ENCODE measurements around the gene GRB2.
"Not testable (repeated sequence)": the region's sequence is repeated elsewhere in the genome, so short reads cannot be mapped to it uniquely, and the experiment has no call there.

Gene GRB2

GRCh38 chr17:75308732-75309629, 96.5 kb downstream of the GRB2 start:
- Histone ChIP-seq H3K27ac (ENCODE audit: insufficient read depth, low read depth, low read length, poor library complexity, severe bottlenecking) (no peak overlapping the region), H3K9me3 (ENCODE audit: control insufficient read depth, low read length) (no peaks in the 10 kb centered on the region), H3K36me3 (ENCODE audit: control insufficient read depth, insufficient read depth, low read length) (no peaks in the 10 kb centered on the region), H3K4me1 (ENCODE audit: control insufficient read depth, insufficient read depth, low read length) (no peaks in the 10 kb centered on the region), H3K4me3 (ENCODE audit: insufficient read depth, low read depth, low read length) (no peak overlapping the region), H3K27me3 (ENCODE audit: control insufficient read depth, insufficient read depth, low read length, poor library complexity, severe bottlenecking) (no peaks in the 10 kb centered on the region)
- 90% methylated on average over 20 of the region's 20 CpGs for WGBS, 2 experiments

- 85 to 88% methylated on average over 13 of the region's 13 CpGs for WGBS, 2 experiments
- H3K4me3 ChIP-seq (ENCODE audit: insufficient read depth, low read depth, low read length), result no peak overlapping the region
- no peak overlapping the region for H3K27ac ChIP-seq (ENCODE audit: insufficient read depth, low read depth, low read length, poor library complexity, severe bottlenecking)
- H3K36me3 ChIP-seq (ENCODE audit: control insufficient read depth, insufficient read depth, low read length), result no peaks in the 10 kb centered on the region
- no peaks in the 10 kb centered on the region for H3K27me3 ChIP-seq (ENCODE audit: control insufficient read depth, insufficient read depth, low read length, poor library complexity, severe bottlenecking)
- H3K9me3 ChIP-seq (ENCODE audit: control insufficient read depth, low read length), result no peaks in the 10 kb centered on the region
- no peaks in the 10 kb centered on the region for H3K4me1 ChIP-seq (ENCODE audit: control insufficient read depth, insufficient read depth, low read length)
Measured at GRCh38 chr17:75307957-75308731, 97.3 kb downstream of the GRB2 start.

GRCh38 chr17:75301502-75302206, 103.8 kb downstream of the GRB2 start:
- WGBS, 2 experiments, result 89 to 90% methylated on average over 17 of the region's 17 CpGs
- Histone ChIP-seq H3K4me1 (ENCODE audit: control insufficient read depth, insufficient read depth, low read length) (no peaks in the 10 kb centered on the region), H3K27ac (ENCODE audit: insufficient read depth, low read depth, low read length, poor library complexity, severe bottlenecking) (no peak overlapping the region), H3K4me3 (ENCODE audit: insufficient read depth, low read depth, low read length) (no peak overlapping the region), H3K9me3 (ENCODE audit: control insufficient read depth, low read length) (no peaks in the 10 kb centered on the region), H3K27me3 (ENCODE audit: control insufficient read depth, insufficient read depth, low read length, poor library complexity, severe bottlenecking) (no peaks in the 10 kb centered on the region), H3K36me3 (ENCODE audit: control insufficient read depth, insufficient read depth, low read length) (no peaks in the 10 kb centered on the region)

- Histone ChIP-seq H3K4me1 (ENCODE audit: control insufficient read depth, insufficient read depth, low read length) (no peaks in the 10 kb centered on the region), H3K9me3 (ENCODE audit: control insufficient read depth, low read length) (no peaks in the 10 kb centered on the region), H3K36me3 (ENCODE audit: control insufficient read depth, insufficient read depth, low read length) (no peaks in the 10 kb centered on the region), H3K4me3 (ENCODE audit: insufficient read depth, low read depth, low read length) (no peak overlapping the region), H3K27me3 (ENCODE audit: control insufficient read depth, insufficient read depth, low read length, poor library complexity, severe bottlenecking) (no peaks in the 10 kb centered on the region), H3K27ac (ENCODE audit: insufficient read depth, low read depth, low read length, poor library complexity, severe bottlenecking) (no peak overlapping the region)
- WGBS, 2 experiments, result 92 to 94% methylated on average over 9 of the region's 9 CpGs
Measured at GRCh38 chr17:75301049-75301448, 104.4 kb downstream of the GRB2 start.

GRCh38 chr17:75300280-75300679, 105.2 kb downstream of the GRB2 start:
- Histone ChIP-seq H3K4me3 (ENCODE audit: insufficient read depth, low read depth, low read length) (no peak overlapping the region), H3K4me1 (ENCODE audit: control insufficient read depth, insufficient read depth, low read length) (no peaks in the 10 kb centered on the region), H3K9me3 (ENCODE audit: control insufficient read depth, low read length) (no peaks in the 10 kb centered on the region), H3K27ac (ENCODE audit: insufficient read depth, low read depth, low read length, poor library complexity, severe bottlenecking) (no peak overlapping the region), H3K27me3 (ENCODE audit: control insufficient read depth, insufficient read depth, low read length, poor library complexity, severe bottlenecking) (no peaks in the 10 kb centered on the region), H3K36me3 (ENCODE audit: control insufficient read depth, insufficient read depth, low read length) (no peaks in the 10 kb centered on the region)
- 72 to 75% methylated on average over 6 to 7 of the region's 7 CpGs for WGBS, 2 experiments

GRCh38 chr17:75295201-75296158, 110.0 kb downstream of the GRB2 start:
- Histone ChIP-seq H3K9me3 (ENCODE audit: control insufficient read depth, low read length) (no peaks in the 10 kb centered on the region), H3K36me3 (ENCODE audit: control insufficient read depth, insufficient read depth, low read length) (no peaks in the 10 kb centered on the region), H3K27ac (ENCODE audit: insufficient read depth, low read depth, low read length, poor library complexity, severe bottlenecking) (no peak overlapping the region), H3K27me3 (ENCODE audit: control insufficient read depth, insufficient read depth, low read length, poor library complexity, severe bottlenecking) (no peaks in the 10 kb centered on the region), H3K4me3 (ENCODE audit: insufficient read depth, low read depth, low read length) (no peak overlapping the region), H3K4me1 (ENCODE audit: control insufficient read depth, insufficient read depth, low read length) (no peaks in the 10 kb centered on the region)
- 92 to 93% methylated on average over 7 to 8 of the region's 8 CpGs for WGBS, 2 experiments

GRCh38 chr17:75292810-75293448, 112.5 kb downstream of the GRB2 start:
- 83 to 87% methylated on average over 16 of the region's 16 CpGs for WGBS, 2 experiments
- not testable (repeated sequence) for H3K36me3 ChIP-seq (ENCODE audit: control insufficient read depth, insufficient read depth, low read length)

GRCh38 chr17:75289832-75290337, 115.6 kb downstream of the GRB2 start:
- no peaks in the 10 kb centered on the region for H3K36me3 ChIP-seq (ENCODE audit: control insufficient read depth, insufficient read depth, low read length)
- H3K27me3 ChIP-seq (ENCODE audit: control insufficient read depth, insufficient read depth, low read length, poor library complexity, severe bottlenecking), result peaks cover 18% of the 10 kb centered on the region
- WGBS, 2 experiments, result 72 to 78% methylated on average over 23 to 25 of the region's 26 CpGs
- peak overlapping the region; percentile 88 for H3K4me3 ChIP-seq (ENCODE audit: insufficient read depth, low read depth, low read length)
- H3K9me3 ChIP-seq (ENCODE audit: control insufficient read depth, low read length), result no peaks in the 10 kb centered on the region
- H3K27ac ChIP-seq (ENCODE audit: insufficient read depth, low read depth, low read length, poor library complexity, severe bottlenecking), result no peak overlapping the region
- H3K4me1 ChIP-seq (ENCODE audit: control insufficient read depth, insufficient read depth, low read length), result no peaks in the 10 kb centered on the region

More at GRCh38 chr17:75292810-75293448, 112.5 kb downstream of the GRB2 start:
- peaks cover 18% of the 10 kb centered on the region for H3K27me3 ChIP-seq (ENCODE audit: control insufficient read depth, insufficient read depth, low read length, poor library complexity, severe bottlenecking)
- not testable (repeated sequence) for H3K9me3 ChIP-seq (ENCODE audit: control insufficient read depth, low read length); H3K4me3 ChIP-seq (ENCODE audit: insufficient read depth, low read depth, low read length); H3K4me1 ChIP-seq (ENCODE audit: control insufficient read depth, insufficient read depth, low read length); H3K27ac ChIP-seq (ENCODE audit: insufficient read depth, low read depth, low read length, poor library complexity, severe bottlenecking)
